Measurements from ENCODE around the gene EIF4H. TPM values are rescaled to one million over a fixed set of nuclear protein-coding genes. Genes with fewer than 3 reads are reported as not detected.

EIF4H gene
- total RNA-seq, 1 experiment from 2014 or later: 196 TPM

- Mint-ChIP-seq H3K27me3 (ENCODE audit: unreplicated experiment) (no peaks in the 10 kb centered on the region), H3K4me3 (ENCODE audit: low read depth, unreplicated experiment) (peak overlapping the region; percentile 82), H3K4me1 (ENCODE audit: low read depth, unreplicated experiment) (no peaks in the 10 kb centered on the region), H3K9me3 (ENCODE audit: low read depth, unreplicated experiment) (no peaks in the 10 kb centered on the region), H3K27ac (ENCODE audit: unreplicated experiment) (peak overlapping the region; percentile 61), H3K36me3 (ENCODE audit: insufficient read depth, unreplicated experiment) (peaks cover 54% of the 10 kb centered on the region)
- no peak for DNase-seq
- BruUV-seq (replicated peaks): TSS peak; percentile 57
- CTCF ChIA-PET: interaction anchor here (0.5 to 0.6 kb wide), 3 partner anchors 8 to 160 kb away, joined by 3 to 6 read pairs (median 4); no protein-coding TSS in a partner anchor
- TF ChIP-seq CTCF (IDR thresholded peaks at IDR 0.05; ENCODE audit: unreplicated experiment): no peak
- intact Hi-C loops (cut with micrococcal nuclease; ENCODE audit: unreplicated experiment): no loop called here
Measured at GRCh38 chr7:74175340-74175739, 1.2 kb downstream of the EIF4H start.

DNA sequence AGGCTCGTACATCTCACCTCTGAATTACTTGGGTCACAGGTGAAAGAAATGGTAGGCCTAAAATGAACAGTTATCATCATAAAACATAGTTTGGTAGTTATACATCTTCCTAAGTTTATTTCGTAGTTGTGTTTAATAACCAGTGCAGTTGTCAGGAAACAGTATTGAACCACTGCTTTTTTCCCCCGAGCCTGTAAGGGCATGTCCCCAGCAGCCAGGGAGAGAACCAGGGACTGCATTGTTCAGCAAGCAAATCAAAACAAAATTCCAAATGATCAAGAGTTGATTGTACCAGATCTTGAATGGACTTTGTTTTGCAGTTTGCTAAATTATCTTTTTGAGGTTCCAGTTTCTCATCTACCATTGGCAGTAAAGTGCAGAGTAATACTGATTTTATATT, 2.4 kb downstream of the EIF4H start:
- BruUV-seq (replicated peaks): no TSS peak
- intact Hi-C loops (cut with micrococcal nuclease; ENCODE audit: unreplicated experiment): no loop called here
- no peaks in the 10 kb centered on the region for H3K27me3 Mint-ChIP-seq (ENCODE audit: unreplicated experiment)
- peaks cover 60% of the 10 kb centered on the region for H3K36me3 Mint-ChIP-seq (ENCODE audit: insufficient read depth, unreplicated experiment)
- no peak for TF ChIP-seq CTCF (IDR thresholded peaks at IDR 0.05; ENCODE audit: unreplicated experiment)
- no peaks in the 10 kb centered on the region for H3K9me3 Mint-ChIP-seq (ENCODE audit: low read depth, unreplicated experiment)
- DNase-seq: no peak
- H3K4me1 Mint-ChIP-seq (ENCODE audit: low read depth, unreplicated experiment): no peaks in the 10 kb centered on the region
- peak overlapping the region; percentile 82 for H3K4me3 Mint-ChIP-seq (ENCODE audit: low read depth, unreplicated experiment)
- no peak overlapping the region for H3K27ac Mint-ChIP-seq (ENCODE audit: unreplicated experiment)
- CTCF ChIA-PET: no interaction called here

DNA sequence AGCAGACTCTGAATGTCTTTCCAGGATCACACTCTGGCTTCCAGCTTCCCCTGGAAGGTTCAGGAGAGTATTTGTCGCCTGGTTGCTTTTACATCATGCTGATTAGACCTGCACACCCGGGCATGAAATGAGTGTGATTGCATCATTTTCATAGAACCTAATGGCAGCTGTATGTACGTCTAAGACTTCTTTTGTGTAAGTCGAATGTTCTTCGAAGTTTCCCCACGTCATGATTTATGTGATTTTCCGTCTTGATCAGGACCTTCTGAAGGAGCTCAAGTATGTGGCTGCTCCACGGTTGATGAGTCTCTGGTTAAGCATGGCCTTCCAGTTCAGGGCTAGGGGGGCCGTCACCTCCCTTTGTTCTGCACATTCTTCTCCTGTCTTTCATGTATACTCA, 4.5 kb downstream of the EIF4H start:
- Mint-ChIP-seq H3K36me3 (ENCODE audit: insufficient read depth, unreplicated experiment) (peaks cover 52% of the 10 kb centered on the region), H3K27me3 (ENCODE audit: unreplicated experiment) (no peaks in the 10 kb centered on the region), H3K9me3 (ENCODE audit: low read depth, unreplicated experiment) (no peaks in the 10 kb centered on the region), H3K4me1 (ENCODE audit: low read depth, unreplicated experiment) (peaks cover 12% of the 10 kb centered on the region), H3K4me3 (ENCODE audit: low read depth, unreplicated experiment) (no peak overlapping the region), H3K27ac (ENCODE audit: unreplicated experiment) (no peak overlapping the region)
- no peak for DNase-seq
- BruUV-seq (replicated peaks): no TSS peak
- intact Hi-C loops (cut with micrococcal nuclease; ENCODE audit: unreplicated experiment): no loop called here
- CTCF ChIA-PET: interaction anchor here (0.7 kb wide), 2 partner anchors 29 to 495 kb away, joined by 3 read pairs; no protein-coding TSS in a partner anchor
- TF ChIP-seq CTCF (IDR thresholded peaks at IDR 0.05; ENCODE audit: unreplicated experiment): no peak

GRCh38 chr7:74179935-74180604, 5.9 kb downstream of the EIF4H start:
- DNase-seq: no peak
- Mint-ChIP-seq H3K27ac (ENCODE audit: unreplicated experiment) (no peak overlapping the region), H3K27me3 (ENCODE audit: unreplicated experiment) (no peaks in the 10 kb centered on the region), H3K4me3 (ENCODE audit: low read depth, unreplicated experiment) (no peak overlapping the region), H3K36me3 (ENCODE audit: insufficient read depth, unreplicated experiment) (peaks cover 37% of the 10 kb centered on the region), H3K9me3 (ENCODE audit: low read depth, unreplicated experiment) (no peaks in the 10 kb centered on the region), H3K4me1 (ENCODE audit: low read depth, unreplicated experiment) (peaks cover 22% of the 10 kb centered on the region)
- CTCF ChIA-PET: no interaction called here
- no peak for TF ChIP-seq CTCF (IDR thresholded peaks at IDR 0.05; ENCODE audit: unreplicated experiment)
- intact Hi-C loops (cut with micrococcal nuclease; ENCODE audit: unreplicated experiment): loop anchor here (5.0 kb wide), 1 partner anchor 113 kb away; no protein-coding TSS in a partner anchor
- no TSS peak for BruUV-seq (replicated peaks)

Data from Calu3 (cell line).